HEK293 (cell line): ENCODE results near the gene CBX2.

ENCODE experiments used
- CTCF ChIA-PET: fragments of 350-600 bp; formaldehyde crosslinking; extraction: SDS; loops from one replicate; lab custom pipeline; 2021; ENCODE audit warnings: antibody characterized with exemption; lab: Yijun Ruan, JAX
- POLR2A ChIA-PET: fragments of 300-600 bp; formaldehyde crosslinking; extraction: SDS; loops from one replicate; lab custom pipeline; 2020; ENCODE audit warnings: antibody characterized with exemption, inconsistent platforms; lab: Yijun Ruan, JAX
- H3K27ac ChIP-seq: fragments of 200-500 bp; sonication (Bioruptor generic); 2 replicates; pipeline ENCODE4 v1.5.1; 2014; ENCODE audit warnings: low read depth, low read length, control low read depth, inconsistent platforms; ENCODE audit errors: extremely low read depth
- H3K36me3 ChIP-seq, 2 experiments: fragments of 200-500 bp in 1 of 2; sonication (Bioruptor generic) in 1 of 2; 1 replicate in 1 of 2; 2 replicates in 1 of 2; pipeline ENCODE4 v1.5.1; 2014 to 2017; ENCODE audit warnings: inconsistent platforms in 2 of 2, low read length in 2 of 2; ENCODE audit not compliant: control insufficient read depth in 2 of 2, insufficient read depth in 1 of 2
- H3K4me1 ChIP-seq: fragments of 200-500 bp; sonication (Bioruptor generic); 2 replicates; pipeline ENCODE4 v1.5.1; 2014; ENCODE audit warnings: mild to moderate bottlenecking, low read length, inconsistent platforms; ENCODE audit not compliant: control insufficient read depth, insufficient read depth
- H3K4me3 ChIP-seq: 2 replicates; pipeline ENCODE4 v1.5.1; 2011; ENCODE audit warnings: low read depth, mild to moderate bottlenecking, control low read depth, low read length, moderate library complexity
- H3K9me3 ChIP-seq: fragments of 200-500 bp; sonication (Bioruptor generic); 2 replicates; pipeline ENCODE4 v1.5.1; 2014; ENCODE audit warnings: low read depth, low read length, inconsistent platforms; ENCODE audit not compliant: control insufficient read depth, insufficient read depth
- EGR2 ChIP-seq: fragments of 450-650 bp; formaldehyde crosslinking; IDR thresholded peaks from 2 replicates; pipeline ENCODE4 v1.5.1; 2016; ENCODE audit warnings: low read depth, missing biosample characterization, missing genetic modification characterization
- GLIS1 ChIP-seq: fragments of 450-650 bp; formaldehyde crosslinking; IDR thresholded peaks from 2 replicates; pipeline ENCODE4 v1.5.1; 2016; ENCODE audit warnings: missing biosample characterization, missing genetic modification characterization
- IKZF3 ChIP-seq: fragments of 450-650 bp; IDR thresholded peaks from 2 replicates; pipeline ENCODE4 v1.5.0; 2018; ENCODE audit warnings: missing biosample characterization, mild to moderate bottlenecking, missing genetic modification characterization, moderate library complexity
- KLF1 ChIP-seq: fragments of 450-650 bp; formaldehyde crosslinking; IDR thresholded peaks from 2 replicates; pipeline ENCODE4 v1.5.1; 2016; ENCODE audit warnings: missing biosample characterization, missing genetic modification characterization
- KLF9 ChIP-seq: fragments of 450-650 bp; formaldehyde crosslinking; IDR thresholded peaks from 2 replicates; pipeline ENCODE4 v1.5.1; 2016; ENCODE audit warnings: missing biosample characterization, missing genetic modification characterization, low read depth
- MZF1 ChIP-seq: fragments of 450-650 bp; formaldehyde crosslinking; IDR thresholded peaks from 2 replicates; pipeline ENCODE4 v1.5.1; 2017; ENCODE audit warnings: missing biosample characterization, missing genetic modification characterization, borderline replicate concordance
- PRDM1 ChIP-seq: fragments of 450-650 bp; formaldehyde crosslinking; IDR thresholded peaks from 2 replicates; pipeline ENCODE4; 2016; ENCODE audit warnings: missing biosample characterization, missing genetic modification characterization
- SP2 ChIP-seq: fragments of 450-650 bp; formaldehyde crosslinking; IDR thresholded peaks from 2 replicates; pipeline ENCODE4 v1.5.1; 2016; ENCODE audit warnings: missing biosample characterization, missing genetic modification characterization
- SP3 ChIP-seq: fragments of 450-650 bp; formaldehyde crosslinking; IDR thresholded peaks from 2 replicates; pipeline ENCODE4 v1.5.1; 2016; ENCODE audit warnings: missing biosample characterization, missing genetic modification characterization
- TCF7L2 ChIP-seq: IDR thresholded peaks from 2 replicates; pipeline ENCODE4 v1.6.1; 2011; ENCODE audit warnings: low read depth, mild to moderate bottlenecking, inconsistent platforms, low read length, moderate library complexity, borderline replicate concordance
- YY1 ChIP-seq: fragments of 450-650 bp; formaldehyde crosslinking; IDR thresholded peaks from 2 replicates; pipeline ENCODE4 v1.5.1; 2018; ENCODE audit warnings: missing biosample characterization, missing genetic modification characterization
- ZBTB21 ChIP-seq: fragments of 450-650 bp; formaldehyde crosslinking; IDR thresholded peaks from 2 replicates; pipeline ENCODE4 v1.5.1; 2017; ENCODE audit warnings: missing biosample characterization, missing genetic modification characterization
- ZEB2 ChIP-seq: fragments of 450-650 bp; formaldehyde crosslinking; IDR thresholded peaks from 2 replicates; pipeline ENCODE4 v1.5.1; 2016; ENCODE audit warnings: missing biosample characterization, missing genetic modification characterization
- ZFP69B ChIP-seq: fragments of 450-650 bp; formaldehyde crosslinking; IDR thresholded peaks from 2 replicates; pipeline ENCODE4 v1.5.1; 2016; ENCODE audit warnings: missing biosample characterization, missing genetic modification characterization
- ZNF138 ChIP-seq: fragments of 450-650 bp; formaldehyde crosslinking; IDR thresholded peaks from 2 replicates; pipeline ENCODE4 v1.5.1; 2016; ENCODE audit warnings: missing biosample characterization, missing genetic modification characterization, borderline replicate concordance
- ZNF366 ChIP-seq: fragments of 450-650 bp; formaldehyde crosslinking; conservative IDR thresholded peaks from 2 replicates; pipeline ENCODE4 v1.5.1; 2016; ENCODE audit warnings: missing biosample characterization, missing genetic modification characterization
- ZNF423 ChIP-seq: fragments of 450-650 bp; formaldehyde crosslinking; IDR thresholded peaks from 2 replicates; pipeline ENCODE4 v1.5.1; 2016; ENCODE audit warnings: missing biosample characterization, missing genetic modification characterization
- ZNF514 ChIP-seq: fragments of 450-650 bp; formaldehyde crosslinking; IDR thresholded peaks from 2 replicates; pipeline ENCODE4 v1.5.1; 2016; ENCODE audit warnings: missing biosample characterization, missing genetic modification characterization
- ZNF555 ChIP-seq: fragments of 450-650 bp; formaldehyde crosslinking; conservative IDR thresholded peaks from 2 replicates; pipeline ENCODE4 v1.5.1; 2017; ENCODE audit warnings: missing biosample characterization, mild to moderate bottlenecking, missing genetic modification characterization, inconsistent platforms
- ZNF585B ChIP-seq: fragments of 450-650 bp; formaldehyde crosslinking; IDR thresholded peaks from 2 replicates; pipeline ENCODE4 v1.5.1; 2016; ENCODE audit warnings: missing biosample characterization, missing genetic modification characterization
- ZNF621 ChIP-seq: fragments of 450-650 bp; formaldehyde crosslinking; IDR thresholded peaks from 2 replicates; pipeline ENCODE4 v1.5.1; 2017; ENCODE audit warnings: missing biosample characterization, missing genetic modification characterization
- ZNF664 ChIP-seq: fragments of 450-650 bp; formaldehyde crosslinking; IDR thresholded peaks from 2 replicates; pipeline ENCODE4 v1.5.1; 2016; ENCODE audit warnings: missing biosample characterization, missing genetic modification characterization
- ZNF785 ChIP-seq: fragments of 450-650 bp; formaldehyde crosslinking; IDR thresholded peaks from 2 replicates; pipeline ENCODE4 v1.5.1; 2016; ENCODE audit warnings: missing biosample characterization, missing genetic modification characterization
- ZNF791 ChIP-seq: fragments of 450-650 bp; formaldehyde crosslinking; IDR thresholded peaks from 2 replicates; pipeline ENCODE4 v1.5.1; 2016; ENCODE audit warnings: missing biosample characterization, missing genetic modification characterization
- ZNF792 ChIP-seq: fragments of 450-650 bp; formaldehyde crosslinking; IDR thresholded peaks from 2 replicates; pipeline ENCODE4 v1.5.1; 2016; ENCODE audit warnings: missing biosample characterization, missing genetic modification characterization
- ZNF843 ChIP-seq: fragments of 450-650 bp; formaldehyde crosslinking; IDR thresholded peaks from 2 replicates; pipeline ENCODE4 v1.5.1; 2016; ENCODE audit warnings: missing biosample characterization, missing genetic modification characterization
- TF ChIP-seq, protein P1 (sequence below): fragments of 450-650 bp; formaldehyde crosslinking; optimal IDR thresholded peaks from 2 replicates; pipeline ENCODE3; 2016; ENCODE audit warnings: missing biosample characterization, mild to moderate bottlenecking, missing genetic modification characterization
- TF ChIP-seq, protein P2 (sequence below): fragments of 450-650 bp; formaldehyde crosslinking; IDR thresholded peaks from 2 replicates; pipeline ENCODE4 v1.5.1; 2016; ENCODE audit warnings: missing biosample characterization, missing genetic modification characterization
- TF ChIP-seq, protein P3 (sequence below): fragments of 450-650 bp; formaldehyde crosslinking; IDR thresholded peaks from 2 replicates; pipeline ENCODE4 v1.5.1; 2016; ENCODE audit warnings: missing biosample characterization, missing genetic modification characterization
- TF ChIP-seq, protein P4 (sequence below): fragments of 450-650 bp; formaldehyde crosslinking; IDR thresholded peaks from 2 replicates; pipeline ENCODE4 v1.5.1; 2016; ENCODE audit warnings: missing biosample characterization, missing genetic modification characterization

The CBX2 gene

DNA sequence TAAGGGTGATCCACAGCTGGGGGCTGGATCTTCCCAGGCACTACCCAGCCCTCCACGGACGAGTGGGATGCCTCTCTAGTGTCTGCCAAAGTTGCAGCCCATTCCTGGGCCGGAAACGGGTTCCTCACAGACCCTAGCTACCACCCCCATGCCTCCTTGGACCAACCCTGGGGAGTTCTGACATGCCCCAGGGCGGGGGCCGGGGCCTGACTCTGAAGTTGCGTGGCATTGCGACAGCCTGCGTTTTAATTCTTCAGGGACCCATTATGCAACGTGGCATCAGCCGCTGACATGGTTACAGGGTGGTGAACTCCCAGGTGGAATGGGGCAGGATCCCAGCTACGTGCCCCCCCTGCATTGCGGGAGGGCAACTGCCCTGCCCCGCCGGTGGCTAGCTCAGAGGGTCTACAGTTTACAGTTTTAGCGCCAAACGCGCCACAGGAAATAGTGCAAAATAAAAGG, 58.6 kb downstream of the CBX2 start (continued):
- TF ChIP-seq, protein P1, sequence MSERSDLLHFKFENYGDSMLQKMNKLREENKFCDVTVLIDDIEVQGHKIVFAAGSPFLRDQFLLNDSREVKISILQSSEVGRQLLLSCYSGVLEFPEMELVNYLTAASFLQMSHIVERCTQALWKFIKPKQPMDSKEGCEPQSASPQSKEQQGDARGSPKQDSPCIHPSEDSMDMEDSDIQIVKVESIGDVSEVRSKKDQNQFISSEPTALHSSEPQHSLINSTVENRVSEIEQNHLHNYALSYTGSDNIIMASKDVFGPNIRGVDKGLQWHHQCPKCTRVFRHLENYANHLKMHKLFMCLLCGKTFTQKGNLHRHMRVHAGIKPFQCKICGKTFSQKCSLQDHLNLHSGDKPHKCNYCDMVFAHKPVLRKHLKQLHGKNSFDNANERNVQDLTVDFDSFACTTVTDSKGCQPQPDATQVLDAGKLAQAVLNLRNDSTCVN (tag by site-specific recombination) = no peak
- TF ChIP-seq ZFP69B (tag by site-specific recombination) (no peak), ZNF585B (tag by site-specific recombination) (no peak), MZF1 (tag by site-specific recombination) (no peak), TCF7L2 (no peak), KLF9 (tag by site-specific recombination) (no peak), ZNF366 (no peak), IKZF3 (tag by site-specific recombination) (peak; percentile 29; the same call in 1 of the 2 replicates), ZNF555 (tag by site-specific recombination) (no peak), YY1 (no peak), ZBTB21 (tag by site-specific recombination) (no peak), ZNF791 (tag by site-specific recombination) (no peak), PRDM1 (tag by site-specific recombination) (no peak), ZNF514 (tag by site-specific recombination) (no peak), ZNF621 (tag by site-specific recombination) (no peak), ZNF664 (tag by site-specific recombination) (no peak), ZNF138 (tag by site-specific recombination) (no peak)
- TF ChIP-seq, protein P2, sequence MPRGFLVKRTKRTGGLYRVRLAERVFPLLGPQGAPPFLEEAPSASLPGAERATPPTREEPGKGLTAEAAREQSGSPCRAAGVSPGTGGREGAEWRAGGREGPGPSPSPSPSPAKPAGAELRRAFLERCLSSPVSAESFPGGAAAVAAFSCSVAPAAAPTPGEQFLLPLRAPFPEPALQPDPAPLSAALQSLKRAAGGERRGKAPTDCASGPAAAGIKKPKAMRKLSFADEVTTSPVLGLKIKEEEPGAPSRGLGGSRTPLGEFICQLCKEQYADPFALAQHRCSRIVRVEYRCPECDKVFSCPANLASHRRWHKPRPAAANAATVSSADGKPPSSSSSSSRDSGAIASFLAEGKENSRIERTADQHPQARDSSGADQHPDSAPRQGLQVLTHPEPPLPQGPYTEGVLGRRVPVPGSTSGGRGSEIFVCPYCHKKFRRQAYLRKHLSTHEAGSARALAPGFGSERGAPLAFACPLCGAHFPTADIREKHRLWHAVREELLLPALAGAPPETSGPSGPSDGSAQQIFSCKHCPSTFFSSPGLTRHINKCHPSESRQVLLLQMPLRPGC (tag by site-specific recombination) = no peak
- TF ChIP-seq, protein P3, sequence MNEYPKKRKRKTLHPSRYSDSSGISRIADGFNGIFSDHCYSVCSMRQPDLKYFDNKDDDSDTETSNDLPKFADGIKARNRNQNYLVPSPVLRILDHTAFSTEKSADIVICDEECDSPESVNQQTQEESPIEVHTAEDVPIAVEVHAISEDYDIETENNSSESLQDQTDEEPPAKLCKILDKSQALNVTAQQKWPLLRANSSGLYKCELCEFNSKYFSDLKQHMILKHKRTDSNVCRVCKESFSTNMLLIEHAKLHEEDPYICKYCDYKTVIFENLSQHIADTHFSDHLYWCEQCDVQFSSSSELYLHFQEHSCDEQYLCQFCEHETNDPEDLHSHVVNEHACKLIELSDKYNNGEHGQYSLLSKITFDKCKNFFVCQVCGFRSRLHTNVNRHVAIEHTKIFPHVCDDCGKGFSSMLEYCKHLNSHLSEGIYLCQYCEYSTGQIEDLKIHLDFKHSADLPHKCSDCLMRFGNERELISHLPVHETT (tag by site-specific recombination) = no peak

DNA sequence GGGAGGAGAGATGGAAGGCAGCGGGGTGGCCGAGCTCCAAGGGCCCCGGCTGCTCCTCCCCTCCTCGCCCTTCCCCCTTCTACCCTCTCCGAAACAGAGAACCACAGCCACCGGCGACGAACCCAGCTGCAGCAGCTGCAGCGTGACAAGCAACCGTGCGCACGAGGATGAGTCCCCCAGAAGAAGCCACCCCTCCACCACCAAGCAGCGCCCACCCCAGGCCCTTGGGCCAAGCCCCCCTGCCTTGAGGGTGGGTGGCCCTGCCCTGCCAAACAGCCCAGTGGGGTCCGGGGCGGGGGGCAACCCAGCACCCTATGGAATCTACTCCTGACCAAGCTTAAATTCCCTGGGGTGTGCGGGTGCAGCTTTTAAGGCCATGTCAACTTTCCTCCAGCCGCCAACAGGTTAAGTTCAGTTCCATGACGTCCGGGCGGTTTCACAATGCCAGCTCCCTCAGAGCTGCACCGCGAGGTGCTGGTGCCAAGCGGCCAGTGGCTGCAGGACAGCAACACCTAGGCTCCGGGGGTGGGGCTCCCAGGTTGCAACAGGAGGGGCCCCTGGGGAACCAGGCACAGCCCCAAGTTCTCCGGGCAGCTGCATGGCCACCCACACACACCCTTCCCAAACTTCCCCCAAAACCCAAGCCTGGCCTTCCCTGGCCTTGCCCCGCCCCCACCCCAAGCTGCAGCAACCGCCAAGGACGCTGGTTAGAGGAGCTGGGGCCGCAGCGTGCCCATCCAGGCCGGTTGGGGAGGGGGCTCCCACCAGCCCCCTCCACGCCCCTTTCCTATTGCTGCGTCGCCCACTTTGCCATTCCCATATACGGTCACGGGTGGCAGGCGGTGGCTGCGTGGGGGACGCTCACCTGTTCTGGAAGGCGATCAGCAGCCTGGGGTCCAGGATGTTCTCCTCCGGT, 59.3 kb downstream of the CBX2 start:
- H3K36me3 ChIP-seq = peaks cover 0 to 41% of the 10 kb centered on the region in 2 experiments; a peak in 1 of 3 replicates
- POLR2A ChIA-PET = interaction anchor here (0.7 to 3.5 kb wide), 6 partner anchors 16 to 41 kb away, joined by 3 to 23 read pairs (median 4); partner anchors contain the start of gene CBX8
- H3K4me1 ChIP-seq = peaks cover 23% of the 10 kb centered on the region
- H3K9me3 ChIP-seq = no peaks in the 10 kb centered on the region
- CTCF ChIA-PET = interaction anchor here (0.6 to 1.6 kb wide), 9 partner anchors 9 to 134 kb away, joined by 3 to 10 read pairs (median 4); no protein-coding TSS in a partner anchor
- H3K27ac ChIP-seq = peak overlapping the region; percentile 81; the same call in 1 of the 2 replicates
- H3K4me3 ChIP-seq = peak overlapping the region; percentile 74
- TF ChIP-seq GLIS1 (tag by site-specific recombination) (peak; percentile 18; the same call in 1 of the 2 replicates), ZNF843 (no peak), ZEB2 (tag by site-specific recombination) (0 out of 2 replicates have a peak, but pooled peaks have one; percentile 7), MZF1 (tag by site-specific recombination) (no peak), SP3 (tag by site-specific recombination) (peak; percentile 35), ZNF792 (tag by site-specific recombination) (no peak), ZNF785 (no peak), KLF1 (tag by site-specific recombination) (peak; percentile 55; the same call in 1 of the 2 replicates), EGR2 (0 out of 2 replicates have a peak, but pooled peaks have one; percentile 25), SP2 (tag by site-specific recombination) (peak; percentile 7; the same call in 1 of the 2 replicates), ZNF423 (tag by site-specific recombination) (peak; percentile 35; the same call in 1 of the 2 replicates)
- TF ChIP-seq, protein P4, sequence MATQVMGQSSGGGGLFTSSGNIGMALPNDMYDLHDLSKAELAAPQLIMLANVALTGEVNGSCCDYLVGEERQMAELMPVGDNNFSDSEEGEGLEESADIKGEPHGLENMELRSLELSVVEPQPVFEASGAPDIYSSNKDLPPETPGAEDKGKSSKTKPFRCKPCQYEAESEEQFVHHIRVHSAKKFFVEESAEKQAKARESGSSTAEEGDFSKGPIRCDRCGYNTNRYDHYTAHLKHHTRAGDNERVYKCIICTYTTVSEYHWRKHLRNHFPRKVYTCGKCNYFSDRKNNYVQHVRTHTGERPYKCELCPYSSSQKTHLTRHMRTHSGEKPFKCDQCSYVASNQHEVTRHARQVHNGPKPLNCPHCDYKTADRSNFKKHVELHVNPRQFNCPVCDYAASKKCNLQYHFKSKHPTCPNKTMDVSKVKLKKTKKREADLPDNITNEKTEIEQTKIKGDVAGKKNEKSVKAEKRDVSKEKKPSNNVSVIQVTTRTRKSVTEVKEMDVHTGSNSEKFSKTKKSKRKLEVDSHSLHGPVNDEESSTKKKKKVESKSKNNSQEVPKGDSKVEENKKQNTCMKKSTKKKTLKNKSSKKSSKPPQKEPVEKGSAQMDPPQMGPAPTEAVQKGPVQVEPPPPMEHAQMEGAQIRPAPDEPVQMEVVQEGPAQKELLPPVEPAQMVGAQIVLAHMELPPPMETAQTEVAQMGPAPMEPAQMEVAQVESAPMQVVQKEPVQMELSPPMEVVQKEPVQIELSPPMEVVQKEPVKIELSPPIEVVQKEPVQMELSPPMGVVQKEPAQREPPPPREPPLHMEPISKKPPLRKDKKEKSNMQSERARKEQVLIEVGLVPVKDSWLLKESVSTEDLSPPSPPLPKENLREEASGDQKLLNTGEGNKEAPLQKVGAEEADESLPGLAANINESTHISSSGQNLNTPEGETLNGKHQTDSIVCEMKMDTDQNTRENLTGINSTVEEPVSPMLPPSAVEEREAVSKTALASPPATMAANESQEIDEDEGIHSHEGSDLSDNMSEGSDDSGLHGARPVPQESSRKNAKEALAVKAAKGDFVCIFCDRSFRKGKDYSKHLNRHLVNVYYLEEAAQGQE (tag by site-specific recombination) = 0 out of 2 replicates have a peak, but pooled peaks have one; percentile 31
